Activated naive CD8-positive, alpha-beta T cell treated with anti-CD3 and anti-CD28 coated beads, Interleukin-2, amount 10 ng/mL, durations not matched to agents 7 days and 5 days (primary cell): ENCODE results near the gene GPAT2. TPM values are rescaled to one million over a fixed set of nuclear protein-coding genes. Genes with fewer than 3 reads are reported as not detected.
"Not testable (repeated sequence)": the region's sequence is repeated elsewhere in the genome, so short reads cannot be mapped to it uniquely, and the experiment has no call there.

Experiments
- ATAC-seq: fragments of 150-1000 bp; cut with Tn5 transposase; one replicate; pipeline ENCODE4 v1.10.0; 2021; ENCODE audit warnings: low read depth, moderate library complexity
- POLR2A ChIA-PET: fragments of 350-600 bp; sonication (Branson Sonifier 250); formaldehyde crosslinking; loops from one replicate; lab custom pipeline; 2021; ENCODE audit warnings: antibody characterized with exemption; lab: Charles Lee
- DNase-seq: peaks from one replicate; pipeline ENCODE4 v3.0.0; 2021
- H3K27ac Mint-ChIP-seq: one replicate; pipeline ENCODE4 v1.8.0; 2022; ENCODE audit warnings: mild to moderate bottlenecking, mixed read lengths
- H3K27me3 Mint-ChIP-seq: one replicate; pipeline ENCODE4 v1.8.0; 2022; ENCODE audit warnings: mild to moderate bottlenecking, moderate library complexity, mixed read lengths
- H3K36me3 Mint-ChIP-seq: one replicate; pipeline ENCODE4 v1.8.0; 2021; ENCODE audit warnings: mild to moderate bottlenecking, mixed read lengths
- H3K4me1 Mint-ChIP-seq: one replicate; pipeline ENCODE4 v1.8.0; 2021; ENCODE audit warnings: mixed read lengths
- H3K4me3 Mint-ChIP-seq: one replicate; pipeline ENCODE4 v1.8.0; 2022; ENCODE audit warnings: mild to moderate bottlenecking, moderate library complexity, mixed read lengths
- H3K9me3 Mint-ChIP-seq: one replicate; pipeline ENCODE4 v1.8.0; 2021; ENCODE audit warnings: mixed read lengths
- total RNA-seq, 2 experiments: library from RNA; stranded (reverse); gene quantifications; one replicate each; pipeline ENCODE4 v1.2.3, GENCODE V29; 2021

GPAT2 gene
- total RNA-seq, 2 experiments from 2014 or later = 14.0 to 15.0 TPM

DNA sequence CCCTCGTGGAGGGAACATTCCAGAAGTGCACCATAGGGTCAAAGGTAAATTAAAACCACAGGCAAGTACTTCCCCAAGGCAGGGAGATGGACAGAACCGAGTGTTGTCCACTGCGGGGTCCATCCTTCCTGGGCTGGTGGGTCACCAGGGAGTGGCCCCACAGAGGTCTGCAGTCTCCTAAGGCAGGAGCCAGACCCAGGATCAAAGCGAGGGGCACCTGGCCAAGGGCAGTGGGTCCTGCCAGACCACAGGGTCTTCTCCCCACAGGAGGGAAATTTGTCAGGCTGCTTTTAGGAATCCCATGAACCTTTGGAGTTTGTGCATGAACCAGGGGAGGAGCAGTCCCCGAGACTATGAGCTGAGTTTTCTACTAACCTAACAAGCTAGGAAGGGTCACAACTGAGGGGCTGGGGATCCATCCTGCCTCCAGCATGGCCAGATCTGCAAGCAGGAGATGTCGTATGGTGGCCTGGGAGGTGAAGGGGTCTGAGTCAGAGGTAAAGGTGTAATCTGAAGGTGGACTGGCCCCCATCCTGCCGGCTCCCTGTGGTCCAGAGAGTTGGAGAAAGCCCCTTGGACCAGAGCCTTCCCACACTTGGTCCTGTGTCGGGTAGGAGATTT, 26.6 kb upstream of the GPAT2 start:
- H3K27ac Mint-ChIP-seq = peak overlapping the region; percentile 42
- H3K9me3 Mint-ChIP-seq, H3K36me3 Mint-ChIP-seq, H3K27me3 Mint-ChIP-seq, ATAC-seq, DNase-seq, H3K4me1 Mint-ChIP-seq, H3K4me3 Mint-ChIP-seq, POLR2A ChIA-PET: not testable (repeated sequence)

DNA sequence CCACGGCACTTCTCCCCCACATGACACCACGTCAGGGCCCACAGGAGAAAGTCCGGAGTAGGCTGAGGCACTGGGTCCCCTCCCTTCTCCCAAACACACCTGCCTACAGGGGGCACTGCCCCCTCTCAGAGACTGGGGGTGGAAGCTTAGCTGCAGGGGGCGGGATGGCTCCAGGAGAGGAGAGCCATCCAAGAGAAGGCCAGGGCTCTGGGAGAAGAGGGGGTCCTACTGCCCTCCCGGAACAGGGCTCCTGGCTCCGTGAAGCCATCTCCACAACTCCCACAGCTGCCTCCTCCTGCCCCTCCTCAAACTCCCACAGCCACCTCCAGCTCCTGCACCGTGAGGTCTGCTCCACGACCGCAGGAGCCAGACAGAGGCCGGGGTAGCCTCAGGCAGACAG, 25.6 kb upstream of the GPAT2 start:
- H3K27ac Mint-ChIP-seq, H3K9me3 Mint-ChIP-seq, ATAC-seq, H3K4me3 Mint-ChIP-seq, H3K27me3 Mint-ChIP-seq, POLR2A ChIA-PET, H3K4me1 Mint-ChIP-seq, H3K36me3 Mint-ChIP-seq, DNase-seq: not testable (repeated sequence)

GRCh38 chr2:96059443-96059842, 24.7 kb upstream of the GPAT2 start:
- H3K27me3 Mint-ChIP-seq, DNase-seq, H3K4me1 Mint-ChIP-seq, H3K4me3 Mint-ChIP-seq, ATAC-seq, H3K9me3 Mint-ChIP-seq, H3K36me3 Mint-ChIP-seq, H3K27ac Mint-ChIP-seq, POLR2A ChIA-PET: not testable (repeated sequence)

DNA sequence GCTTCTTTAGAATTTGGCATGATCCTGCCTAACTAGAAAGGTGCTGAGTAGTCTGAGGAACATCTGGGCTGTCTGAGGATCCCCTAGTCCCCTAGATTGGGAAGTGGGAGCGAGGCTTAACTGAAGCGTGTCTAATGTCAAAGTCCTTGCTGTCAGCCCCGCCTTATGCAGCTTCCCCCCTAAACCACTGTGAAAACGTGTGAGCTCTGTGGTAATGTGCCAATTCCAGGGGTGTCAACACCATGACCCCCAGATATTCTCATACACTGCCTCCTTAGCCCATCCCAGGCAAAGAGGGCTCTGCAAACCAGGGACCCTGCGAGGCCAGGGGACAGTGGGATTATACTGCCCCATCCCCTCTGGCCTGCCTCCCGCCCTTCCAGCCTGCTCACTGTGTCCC, 21.1 kb upstream of the GPAT2 start:
- H3K36me3 Mint-ChIP-seq, POLR2A ChIA-PET, H3K4me1 Mint-ChIP-seq, H3K27me3 Mint-ChIP-seq, H3K9me3 Mint-ChIP-seq, DNase-seq, H3K27ac Mint-ChIP-seq, H3K4me3 Mint-ChIP-seq, ATAC-seq: not testable (repeated sequence)

GRCh38 chr2:96054537-96054936, 19.8 kb upstream of the GPAT2 start:
- H3K27ac Mint-ChIP-seq, ATAC-seq, H3K36me3 Mint-ChIP-seq, H3K4me1 Mint-ChIP-seq, H3K27me3 Mint-ChIP-seq, H3K4me3 Mint-ChIP-seq, H3K9me3 Mint-ChIP-seq, DNase-seq, POLR2A ChIA-PET: not testable (repeated sequence)

DNA sequence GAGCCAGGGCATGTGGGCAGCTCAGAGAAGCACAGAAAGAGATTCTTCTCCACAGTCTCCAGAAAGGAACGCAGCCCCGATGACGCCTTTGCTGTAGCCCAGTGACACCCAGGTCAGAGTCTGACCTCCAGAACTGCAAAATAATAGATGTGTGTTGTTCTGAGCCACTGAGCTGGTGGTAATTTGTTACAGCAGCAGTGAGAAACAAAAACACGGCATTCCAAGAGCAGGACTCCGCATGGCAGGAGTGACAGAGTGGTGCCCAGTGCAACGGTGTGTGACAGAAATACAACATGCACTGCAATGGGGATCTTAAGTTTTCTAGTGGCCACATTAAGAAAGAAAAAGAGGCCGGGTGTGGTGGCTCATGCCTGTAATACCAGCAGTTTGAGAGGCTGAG, 18.7 kb upstream of the GPAT2 start:
- H3K4me3 Mint-ChIP-seq, H3K27ac Mint-ChIP-seq, POLR2A ChIA-PET, H3K4me1 Mint-ChIP-seq, H3K9me3 Mint-ChIP-seq, ATAC-seq, H3K36me3 Mint-ChIP-seq, DNase-seq, H3K27me3 Mint-ChIP-seq: not testable (repeated sequence)

GRCh38 chr2:96052632-96053031, 17.9 kb upstream of the GPAT2 start:
- H3K9me3 Mint-ChIP-seq, H3K27me3 Mint-ChIP-seq, H3K27ac Mint-ChIP-seq, POLR2A ChIA-PET, H3K36me3 Mint-ChIP-seq, H3K4me3 Mint-ChIP-seq, H3K4me1 Mint-ChIP-seq, ATAC-seq, DNase-seq: not testable (repeated sequence)

DNA sequence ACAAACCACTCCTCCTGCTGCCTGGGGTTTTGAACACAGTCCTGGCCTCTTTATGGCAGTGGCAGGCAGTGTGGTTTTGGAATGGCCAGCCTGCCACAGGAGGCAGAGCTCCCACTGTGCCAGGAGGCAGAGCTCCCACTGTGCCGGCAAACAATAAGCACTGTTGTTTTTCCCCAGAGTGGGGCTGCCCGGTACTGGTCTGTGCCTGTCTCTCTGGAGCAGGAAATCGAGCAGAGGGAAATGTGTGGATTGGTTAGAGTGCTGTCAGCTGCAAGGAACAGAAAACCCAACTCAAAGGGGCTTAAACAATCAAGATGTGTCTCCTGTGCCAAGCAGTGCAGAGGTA, 15.2 kb upstream of the GPAT2 start:
- POLR2A ChIA-PET, H3K36me3 Mint-ChIP-seq, H3K4me3 Mint-ChIP-seq, ATAC-seq, H3K27me3 Mint-ChIP-seq, DNase-seq, H3K9me3 Mint-ChIP-seq, H3K4me1 Mint-ChIP-seq, H3K27ac Mint-ChIP-seq: not testable (repeated sequence)

DNA sequence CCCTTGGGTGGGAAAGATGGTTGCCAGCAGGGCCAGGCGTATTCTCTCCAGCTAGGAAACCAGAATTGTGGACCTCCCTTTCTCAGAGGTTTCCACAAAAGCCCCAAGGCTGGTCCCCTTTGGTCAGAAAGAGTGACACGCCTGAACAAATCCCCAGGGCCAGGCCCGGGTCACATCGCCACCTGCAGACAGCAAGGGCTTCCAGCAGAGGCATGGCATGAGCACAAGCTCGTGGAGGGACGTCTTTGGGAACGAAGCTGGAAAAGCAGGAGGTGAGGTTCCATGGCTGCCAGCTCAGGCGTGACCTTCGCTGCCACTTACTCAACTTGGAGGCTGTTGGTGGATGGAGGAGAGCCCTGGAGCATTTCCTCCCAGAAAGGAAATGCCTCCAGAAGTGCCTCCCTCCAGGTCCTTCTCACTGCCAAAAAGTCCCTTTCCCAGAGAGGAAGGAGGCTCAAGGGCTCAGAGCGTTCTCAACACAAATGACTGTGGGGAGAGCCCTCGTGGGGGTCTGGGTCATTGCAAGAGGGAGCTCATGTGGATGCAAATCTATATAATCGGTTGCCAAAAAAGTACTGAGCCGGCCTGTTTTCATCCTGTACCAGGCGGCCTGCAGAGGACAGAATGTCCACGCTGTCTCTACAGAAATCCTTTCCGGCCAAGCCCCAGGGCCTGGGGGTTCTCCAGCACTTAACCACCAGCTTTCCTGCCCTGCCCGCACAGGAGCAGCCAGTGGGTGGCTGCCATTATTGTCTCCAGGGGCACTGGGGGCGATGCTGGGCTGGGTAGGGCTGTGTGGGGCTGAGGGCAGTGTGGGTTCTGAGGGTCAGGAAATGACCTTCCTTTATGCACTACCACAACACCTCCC, 14.6 kb upstream of the GPAT2 start:
- H3K4me1 Mint-ChIP-seq, ATAC-seq, H3K27ac Mint-ChIP-seq, H3K4me3 Mint-ChIP-seq, POLR2A ChIA-PET, H3K9me3 Mint-ChIP-seq, DNase-seq, H3K27me3 Mint-ChIP-seq, H3K36me3 Mint-ChIP-seq: not testable (repeated sequence)

- H3K4me1 Mint-ChIP-seq, H3K36me3 Mint-ChIP-seq, H3K4me3 Mint-ChIP-seq, H3K9me3 Mint-ChIP-seq, ATAC-seq, H3K27me3 Mint-ChIP-seq, DNase-seq, H3K27ac Mint-ChIP-seq, POLR2A ChIA-PET: not testable (repeated sequence)
Measured at GRCh38 chr2:96035554-96035953, 838 bp upstream of the GPAT2 start.

- H3K4me3 Mint-ChIP-seq, H3K27ac Mint-ChIP-seq, POLR2A ChIA-PET, H3K36me3 Mint-ChIP-seq, H3K27me3 Mint-ChIP-seq, DNase-seq, H3K9me3 Mint-ChIP-seq, H3K4me1 Mint-ChIP-seq: not testable (repeated sequence)
- ATAC-seq = peak; percentile 19
Measured at GRCh38 chr2:96033997-96034396, 719 bp downstream of the GPAT2 start.

- DNase-seq, POLR2A ChIA-PET, H3K27me3 Mint-ChIP-seq, ATAC-seq, H3K36me3 Mint-ChIP-seq, H3K27ac Mint-ChIP-seq, H3K4me1 Mint-ChIP-seq, H3K9me3 Mint-ChIP-seq, H3K4me3 Mint-ChIP-seq: not testable (repeated sequence)
Measured at GRCh38 chr2:96027725-96028325, 6.9 kb downstream of the GPAT2 start.

DNA sequence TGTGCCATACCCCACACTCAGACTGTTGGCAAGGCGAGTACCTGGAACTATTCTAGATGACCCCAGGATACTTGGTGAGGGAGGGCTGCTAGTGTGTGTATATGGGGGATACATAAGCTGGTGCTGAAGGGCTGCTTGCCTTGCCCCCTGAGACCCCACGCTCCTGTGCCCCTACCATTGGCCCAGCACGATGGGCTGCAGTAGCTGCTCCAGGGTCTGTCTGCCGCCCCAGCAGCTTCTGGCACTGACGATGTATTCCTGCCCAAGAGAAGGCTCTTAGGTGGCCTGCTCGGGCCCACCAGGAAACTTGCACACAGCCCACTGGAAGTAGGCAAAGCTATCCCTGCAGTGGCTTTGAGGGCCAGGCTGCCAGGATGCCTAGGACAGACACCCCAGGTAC, 9.0 kb downstream of the GPAT2 start:
- POLR2A ChIA-PET, H3K36me3 Mint-ChIP-seq, H3K4me1 Mint-ChIP-seq, H3K4me3 Mint-ChIP-seq, H3K27me3 Mint-ChIP-seq, DNase-seq, H3K9me3 Mint-ChIP-seq, H3K27ac Mint-ChIP-seq, ATAC-seq: not testable (repeated sequence)

DNA sequence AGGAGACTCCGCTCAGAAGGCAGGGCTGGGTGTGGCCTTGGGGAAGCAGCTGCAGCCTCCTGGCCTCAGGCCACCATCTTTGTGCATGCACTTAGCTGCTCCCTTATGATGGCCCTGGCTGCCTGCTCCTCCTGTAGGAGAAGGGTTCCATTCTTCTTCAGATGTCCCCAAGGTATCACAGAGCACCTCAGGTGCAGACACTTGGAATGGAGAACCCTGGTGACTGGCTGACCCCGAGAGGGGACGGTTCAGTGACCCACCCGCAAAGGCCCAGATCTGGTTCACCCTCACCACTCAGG, 9.6 kb downstream of the GPAT2 start:
- POLR2A ChIA-PET = no interaction called here
- H3K27me3 Mint-ChIP-seq = no peaks in the 10 kb centered on the region
- no peaks in the 10 kb centered on the region for H3K36me3 Mint-ChIP-seq
- no peak for DNase-seq
- peaks cover 2% of the 10 kb centered on the region for H3K4me1 Mint-ChIP-seq
- no peak for ATAC-seq
- H3K9me3 Mint-ChIP-seq = no peaks in the 10 kb centered on the region
- no peak overlapping the region for H3K27ac Mint-ChIP-seq
- no peak overlapping the region for H3K4me3 Mint-ChIP-seq
